OCI-LY3 (cell line): ENCODE data around the gene CAMTA1.
A peak's percentile ranks its signal among the peaks of the same experiment; 100 is the strongest.

ENCODE experiments used
- H2AFZ ChIP-seq: fragments of 200-600, 300-600 bp; shearing (Covaris generic); 2 replicates; pipeline ENCODE4 v1.6.0; 2014; ENCODE audit warnings: antibody characterized with exemption, low read depth, low read length
- H3K27ac ChIP-seq: fragments of 200-600, 300-600 bp; sonication (generic); 2 replicates; pipeline ENCODE4 v1.5.1; 2014; ENCODE audit warnings: mild to moderate bottlenecking, low read length, moderate library complexity, mixed read lengths
- H3K27me3 ChIP-seq: fragments of 200-600, 300-600 bp; sonication (generic); 2 replicates; pipeline ENCODE4 v1.6.1; 2014; ENCODE audit warnings: low read depth, low read length, mixed read lengths
- H3K36me3 ChIP-seq: fragments of 200-600, 300-600 bp; sonication (generic); replicated peaks from 2 replicates; pipeline ENCODE3; 2014; ENCODE audit warnings: low read depth, low read length, mixed read lengths
- H3K4me1 ChIP-seq: fragments of 300-600, 200-600 bp; sonication (generic); 2 replicates; pipeline ENCODE4 v1.6.1; 2014; ENCODE audit warnings: low read length, mixed read lengths
- H3K4me2 ChIP-seq: fragments of 200-600, 300-600 bp; sonication (generic); 2 replicates; pipeline ENCODE4 v1.6.1; 2014; ENCODE audit warnings: low read length, mixed read lengths
- H3K4me3 ChIP-seq: fragments of 300-600, 200-600 bp; sonication (generic); 2 replicates; pipeline ENCODE4 v1.5.1; 2014; ENCODE audit warnings: antibody characterized with exemption, mild to moderate bottlenecking, low read length, moderate library complexity
- H3K79me2 ChIP-seq: fragments of 300-600, 200-600 bp; shearing (Covaris generic); 2 replicates; pipeline ENCODE4 v1.6.1; 2014; ENCODE audit warnings: mild to moderate bottlenecking, low read length, mixed read lengths
- H3K9ac ChIP-seq: fragments of 300-600, 200-600 bp; shearing (Covaris generic); 2 replicates; pipeline ENCODE4 v1.6.0; 2014; ENCODE audit warnings: mild to moderate bottlenecking, low read length, moderate library complexity
- H3K9me3 ChIP-seq: fragments of 200-600, 300-600 bp; shearing (Covaris generic); 2 replicates; pipeline ENCODE4 v1.6.1; 2014; ENCODE audit warnings: low read length, mixed read lengths; ENCODE audit not compliant: insufficient read depth
- H4K20me1 ChIP-seq: fragments of 200-600, 300-600 bp; sonication (generic); 2 replicates; pipeline ENCODE4 v1.6.1; 2016; ENCODE audit warnings: low read length, mixed read lengths; ENCODE audit not compliant: insufficient read depth
- EZH2phosphoT487 ChIP-seq: fragments of 200-600 bp; shearing (Covaris generic); IDR thresholded peaks from 2 replicates; pipeline ENCODE4 v1.6.1; 2018; ENCODE audit warnings: antibody characterized with exemption, mixed run types, low read depth
- TF ChIP-seq, protein P1 (sequence below): fragments of 200-600, 300-600 bp; sonication (generic); IDR thresholded peaks from 2 replicates; pipeline ENCODE4 v1.5.1; 2014; ENCODE audit warnings: antibody characterized with exemption, low read length, low read depth

Gene CAMTA1

GRCh38 chr1:7747605-7748004 is 962.4 kb downstream of the CAMTA1 start:
- TF ChIP-seq EZH2phosphoT487, result no peak
- TF ChIP-seq, protein P1, sequence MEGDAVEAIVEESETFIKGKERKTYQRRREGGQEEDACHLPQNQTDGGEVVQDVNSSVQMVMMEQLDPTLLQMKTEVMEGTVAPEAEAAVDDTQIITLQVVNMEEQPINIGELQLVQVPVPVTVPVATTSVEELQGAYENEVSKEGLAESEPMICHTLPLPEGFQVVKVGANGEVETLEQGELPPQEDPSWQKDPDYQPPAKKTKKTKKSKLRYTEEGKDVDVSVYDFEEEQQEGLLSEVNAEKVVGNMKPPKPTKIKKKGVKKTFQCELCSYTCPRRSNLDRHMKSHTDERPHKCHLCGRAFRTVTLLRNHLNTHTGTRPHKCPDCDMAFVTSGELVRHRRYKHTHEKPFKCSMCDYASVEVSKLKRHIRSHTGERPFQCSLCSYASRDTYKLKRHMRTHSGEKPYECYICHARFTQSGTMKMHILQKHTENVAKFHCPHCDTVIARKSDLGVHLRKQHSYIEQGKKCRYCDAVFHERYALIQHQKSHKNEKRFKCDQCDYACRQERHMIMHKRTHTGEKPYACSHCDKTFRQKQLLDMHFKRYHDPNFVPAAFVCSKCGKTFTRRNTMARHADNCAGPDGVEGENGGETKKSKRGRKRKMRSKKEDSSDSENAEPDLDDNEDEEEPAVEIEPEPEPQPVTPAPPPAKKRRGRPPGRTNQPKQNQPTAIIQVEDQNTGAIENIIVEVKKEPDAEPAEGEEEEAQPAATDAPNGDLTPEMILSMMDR, result no peak
- H3K79me2 ChIP-seq, result no peaks in the 10 kb centered on the region
- H2AFZ ChIP-seq, result no peak overlapping the region
- H4K20me1 ChIP-seq, result no peaks in the 10 kb centered on the region
- no peak overlapping the region for H3K9ac ChIP-seq
- H3K4me1 ChIP-seq, result no peaks in the 10 kb centered on the region
- H3K27ac ChIP-seq, result no peak overlapping the region
- no peaks in the 10 kb centered on the region for H3K27me3 ChIP-seq
- H3K4me3 ChIP-seq, result no peak overlapping the region
- H3K4me2 ChIP-seq, result no peak overlapping the region
- H3K9me3 ChIP-seq, result no peaks in the 10 kb centered on the region
- no peaks in the 10 kb centered on the region for H3K36me3 ChIP-seq

DNA sequence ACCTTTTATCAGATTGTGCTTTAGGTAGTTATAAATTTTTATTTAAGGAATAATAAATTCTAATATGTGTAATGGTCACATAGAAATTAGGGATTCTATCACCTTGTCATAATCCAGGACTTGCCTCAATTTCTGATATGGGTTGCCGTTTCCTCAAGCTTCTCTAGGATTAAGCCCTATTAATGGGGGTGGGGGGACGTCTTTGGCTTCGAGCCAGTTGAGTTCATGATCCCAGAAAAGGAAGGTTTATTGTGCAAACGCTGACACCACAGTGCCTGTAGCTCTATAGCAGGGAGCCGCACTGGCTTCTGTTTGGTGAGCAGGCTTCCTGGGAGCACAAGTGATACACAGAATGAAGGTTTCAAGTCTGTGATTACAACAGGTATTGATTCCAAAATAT is 963.9 kb downstream of the CAMTA1 start:
- H3K79me2 ChIP-seq, result no peaks in the 10 kb centered on the region
- H3K36me3 ChIP-seq, result no peaks in the 10 kb centered on the region
- peaks cover 2% of the 10 kb centered on the region; the same call in 1 of the 2 replicates for H3K27me3 ChIP-seq
- no peak overlapping the region for H3K9ac ChIP-seq
- TF ChIP-seq, protein P1, result no peak
- no peak for TF ChIP-seq EZH2phosphoT487
- H4K20me1 ChIP-seq, result no peaks in the 10 kb centered on the region
- no peak overlapping the region for H2AFZ ChIP-seq
- no peak overlapping the region for H3K27ac ChIP-seq
- 0 out of 2 replicates have a peak, but pooled peaks cover 4% of the 10 kb centered on the region for H3K4me1 ChIP-seq
- no peak overlapping the region for H3K4me3 ChIP-seq
- H3K4me2 ChIP-seq, result no peak overlapping the region
- no peaks in the 10 kb centered on the region for H3K9me3 ChIP-seq

DNA sequence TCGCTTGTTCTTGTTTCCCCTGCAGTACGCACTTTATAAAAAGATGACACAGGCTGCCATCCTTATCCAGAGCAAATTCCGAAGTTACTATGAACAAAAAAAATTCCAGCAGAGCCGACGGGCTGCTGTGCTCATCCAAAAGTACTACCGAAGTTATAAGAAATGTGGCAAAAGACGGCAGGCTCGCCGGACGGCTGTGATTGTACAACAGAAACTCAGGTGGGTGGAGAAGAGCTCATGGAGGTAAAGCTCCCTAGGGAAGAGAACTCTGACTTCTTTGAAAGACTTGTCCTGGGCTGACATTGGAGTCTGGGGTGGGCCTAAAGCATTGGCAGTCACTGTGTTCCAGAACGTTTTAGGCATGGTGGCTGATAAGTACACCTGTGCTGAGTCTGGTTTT is 965.9 kb downstream of the CAMTA1 start:
- no peaks in the 10 kb centered on the region for H4K20me1 ChIP-seq
- H3K9me3 ChIP-seq, result no peaks in the 10 kb centered on the region
- no peak overlapping the region for H3K4me2 ChIP-seq
- H3K27ac ChIP-seq, result no peak overlapping the region
- no peak for TF ChIP-seq EZH2phosphoT487
- TF ChIP-seq, protein P1, result no peak
- H3K9ac ChIP-seq, result no peak overlapping the region
- H3K4me3 ChIP-seq, result no peak overlapping the region
- H2AFZ ChIP-seq, result no peak overlapping the region
- 0 out of 2 replicates have a peak, but pooled peaks cover 4% of the 10 kb centered on the region for H3K4me1 ChIP-seq
- H3K79me2 ChIP-seq, result no peaks in the 10 kb centered on the region
- peaks cover 3% of the 10 kb centered on the region; the same call in 1 of the 2 replicates for H3K27me3 ChIP-seq
- H3K36me3 ChIP-seq, result no peaks in the 10 kb centered on the region

- Histone ChIP-seq H3K4me2 (peak overlapping the region; percentile 72), H3K27ac (no peak overlapping the region), H3K36me3 (no peaks in the 10 kb centered on the region), H3K79me2 (no peaks in the 10 kb centered on the region), H3K9me3 (no peaks in the 10 kb centered on the region), H3K9ac (peak overlapping the region; percentile 14), H3K4me1 (0 out of 2 replicates have a peak, but pooled peaks cover 4% of the 10 kb centered on the region), H3K27me3 (peaks cover 3% of the 10 kb centered on the region; the same call in 1 of the 2 replicates), H3K4me3 (peak overlapping the region; percentile 75), H2AFZ (peak overlapping the region; percentile 92), H4K20me1 (no peaks in the 10 kb centered on the region)
- TF ChIP-seq EZH2phosphoT487, result no peak
- TF ChIP-seq, protein P1, result peak; percentile 72
These were observed 967.5 kb downstream of the CAMTA1 start for GRCh38 chr1:7752512-7753417.
